Endothelial cell of umbilical vein (primary cell): ENCODE data around the gene GHRHR.

Source experiments
- JUN ChIP-seq: IDR thresholded peaks from 2 replicates; pipeline ENCODE4 v1.6.1; 2011; ENCODE audit warnings: borderline replicate concordance, low read depth; ENCODE audit not compliant: insufficient read length, insufficient read depth
- POLR2AphosphoS5 ChIP-seq: IDR thresholded peaks from 2 replicates; pipeline ENCODE4 v1.6.1; 2012; ENCODE audit warnings: low read depth, mild to moderate bottlenecking, control low read depth, low read length, moderate library complexity; ENCODE audit not compliant: insufficient read depth

- TF ChIP-seq JUN (no peak), POLR2AphosphoS5 (no peak)
Observed at GRCh38 chr7:30925117-30925516, 38.6 kb upstream of the GHRHR start.
